HepG2 (cell line): ENCODE results near the gene C3orf22. TPM values are rescaled to one million over a fixed set of nuclear protein-coding genes. Genes with fewer than 3 reads are reported as not detected.
A peak's percentile ranks its signal among the peaks of the same experiment; 100 is the strongest.

Experiments
- ATAC-seq: fragments of 200-7000 bp; cut with Tn5 transposase; 3 replicates; pipeline ENCODE4 v1.9.1; 2020; ENCODE audit warnings: mild to moderate bottlenecking, moderate library complexity
- BruUV-seq: library from RNA; stranded (reverse); fragments of 400-500 nt; replicated peaks from 2 replicates; lab custom pipeline; 2021; lab: Mats Ljungman, UMichigan
- CTCF ChIA-PET: fragments of 300-600 bp; formaldehyde crosslinking; extraction: SDS; loops from one replicate; lab custom pipeline; 2021; ENCODE audit warnings: low total read pairs, inconsistent platforms, low intra/inter-chr PET ratio; lab: Yijun Ruan, JAX
- POLR2A ChIA-PET: fragments of 350-600 bp; sonication (Branson Sonifier 250); formaldehyde crosslinking; loops from one replicate; lab custom pipeline; 2020; ENCODE audit warnings: antibody characterized with exemption, inconsistent platforms; lab: Yijun Ruan, JAX
- DNase-seq: peaks from one replicate; pipeline ENCODE4 v3.0.0-alpha.2; 2015; ENCODE audit warnings: low spot score
- FAIRE-seq: peaks from 3 replicates; lab custom pipeline; 2011; peaks lifted over from hg19 to GRCh38; lab: Jason Lieb, UNC
- H2AFZ ChIP-seq: one replicate; pipeline ENCODE4 v1.6.1; 2011; ENCODE audit warnings: low read length, inconsistent platforms
- H3K27ac ChIP-seq: fragments of 300-600 bp; 3 replicates; pipeline ENCODE4 v1.8.0; 2011; ENCODE audit warnings: mixed run types, mild to moderate bottlenecking, mixed read lengths, low read length, inconsistent platforms; ENCODE audit not compliant: insufficient read depth; ENCODE audit errors: extremely low read length
- H3K27me3 ChIP-seq, 2 experiments: fragments of 200-600 bp in 1 of 2; 2 replicates in 1 of 2; 3 replicates in 1 of 2; pipeline versions ENCODE4 v1.6.0 to v1.8.0; 2011; ENCODE audit warnings: low read length in 2 of 2, mild to moderate bottlenecking in 2 of 2, moderate library complexity in 2 of 2, inconsistent platforms in 1 of 2; ENCODE audit not compliant: insufficient read depth in 2 of 2, control insufficient read depth in 1 of 2
- H3K36me3 ChIP-seq, 2 experiments: fragments of 200-600 bp in 1 of 2; replicated peaks in 1 of 2; 2 replicates in 1 of 2; 3 replicates in 1 of 2; pipeline versions ENCODE4 v1.5.1 to v1.8.0; 2011; ENCODE audit warnings: low read length in 2 of 2, inconsistent platforms in 1 of 2; ENCODE audit not compliant: insufficient read depth in 2 of 2, control insufficient read depth in 1 of 2
- H3K4me1 ChIP-seq: 2 replicates; pipeline ENCODE4 v1.5.1; 2012; ENCODE audit warnings: low read length, inconsistent platforms; ENCODE audit not compliant: insufficient read depth
- H3K4me2 ChIP-seq: 2 replicates; pipeline ENCODE4 v1.6.0; 2011; ENCODE audit warnings: low read depth, low read length, inconsistent platforms
- H3K4me3 ChIP-seq, 3 experiments: fragments of 200-600 bp in 1 of 3; sonication (generic), shearing (Covaris generic) in 1 of 3; replicated peaks in 1 of 3; 2 replicates each; pipeline ENCODE4 v1.5.1; 2011 to 2016; ENCODE audit warnings: low read length in 3 of 3, inconsistent platforms in 2 of 3, low read depth in 2 of 3, mild to moderate bottlenecking in 2 of 3, control low read depth in 1 of 3, mixed read lengths in 1 of 3; ENCODE audit not compliant: insufficient read depth in 1 of 3
- H3K79me2 ChIP-seq: one replicate; pipeline ENCODE4 v1.6.1; 2011; ENCODE audit warnings: low read length, inconsistent platforms; ENCODE audit not compliant: insufficient read depth
- H3K9ac ChIP-seq: 2 replicates; pipeline ENCODE4 v1.6.0; 2011; ENCODE audit warnings: mild to moderate bottlenecking, low read depth, low read length, inconsistent platforms; ENCODE audit not compliant: insufficient read depth
- H3K9me3 ChIP-seq: 2 replicates; pipeline ENCODE4 v1.5.1; 2012; ENCODE audit warnings: mild to moderate bottlenecking, low read length
- H4K20me1 ChIP-seq: 2 replicates; pipeline ENCODE4 v1.6.0; 2011; ENCODE audit warnings: inconsistent platforms, mild to moderate bottlenecking, low read length, moderate library complexity; ENCODE audit not compliant: insufficient read depth
- BCL6 ChIP-seq: IDR thresholded peaks from 2 replicates; pipeline ENCODE4 v1.6.1; 2016; ENCODE audit warnings: missing genetic modification reagents, missing compliant biosample characterization
- CENPX ChIP-seq: sonication (generic); formaldehyde crosslinking; IDR thresholded peaks from 2 replicates; pipeline ENCODE4 v1.9.0; 2021; ENCODE audit warnings: mild to moderate bottlenecking, missing genetic modification reagents, moderate library complexity
- HNRNPLL ChIP-seq: fragments of 200-400 bp; formaldehyde crosslinking; IDR thresholded peaks from 2 replicates; pipeline ENCODE4 v1.6.1; 2017; ENCODE audit warnings: mild to moderate bottlenecking, low read depth, low read length; ENCODE audit not compliant: poor library complexity, severe bottlenecking
- KLF11 ChIP-seq: IDR thresholded peaks from 2 replicates; pipeline ENCODE4 v1.6.1; 2016; ENCODE audit warnings: missing compliant biosample characterization
- MLXIP ChIP-seq: sonication (generic); formaldehyde crosslinking; IDR thresholded peaks from 2 replicates; pipeline ENCODE4 v1.9.0; 2021; ENCODE audit warnings: missing genetic modification reagents, borderline replicate concordance
- MTF2 ChIP-seq: sonication (generic); formaldehyde crosslinking; IDR thresholded peaks from 2 replicates; pipeline ENCODE4 v1.5.0; 2020; ENCODE audit warnings: missing genetic modification reagents, borderline replicate concordance
- PBX3 ChIP-seq: sonication (generic); formaldehyde crosslinking; IDR thresholded peaks from 2 replicates; pipeline ENCODE4 v1.8.1; 2023; ENCODE audit warnings: missing genetic modification reagents, inconsistent platforms, borderline replicate concordance
- TCF7 ChIP-seq: sonication (generic); IDR thresholded peaks from 2 replicates; pipeline ENCODE4 v1.6.1; 2016; ENCODE audit warnings: antibody characterized with exemption, low read depth
- ZNF275 ChIP-seq: sonication (generic); formaldehyde crosslinking; IDR thresholded peaks from 2 replicates; pipeline ENCODE4 v1.8.0; 2022; ENCODE audit warnings: missing genetic modification reagents, mild to moderate bottlenecking, inconsistent platforms, borderline replicate concordance
- ZNF570 ChIP-seq: sonication (generic); formaldehyde crosslinking; IDR thresholded peaks from 2 replicates; pipeline ENCODE4 v1.4.0; 2020; ENCODE audit warnings: mild to moderate bottlenecking, missing genetic modification reagents, borderline replicate concordance
- ZNF580 ChIP-seq: IDR thresholded peaks from 2 replicates; pipeline ENCODE4 v1.6.1; 2016; ENCODE audit warnings: low read depth, borderline replicate concordance
- ZSCAN5A ChIP-seq: sonication (generic); formaldehyde crosslinking; IDR thresholded peaks from 2 replicates; pipeline ENCODE4 v1.8.0; 2022; ENCODE audit warnings: mild to moderate bottlenecking, missing genetic modification reagents, borderline replicate concordance
- WGBS: methylation state at CpG from one replicate; pipeline ENCODE4 v1.1.6; 2017; ENCODE audit warnings: low lambda C conversion rate; 5-methylcytosine and 5-hydroxymethylcytosine counted together
- in situ Hi-C: cut with HindIII; loops from 2 replicates; pipeline ENCODE4 v1.10.0; 2017; ENCODE audit warnings: low pct_unique_long_range_greater_than_20kb; ENCODE audit not compliant: extremely low pct_ligation_motif_present
- intact Hi-C: fragments of 100-400 bp; cut with micrococcal nuclease; formaldehyde crosslinking; loops from one replicate; pipeline ENCODE4 v1.10.0; 2022; ENCODE audit not compliant: unreplicated experiment
- polyA plus RNA-seq, 8 experiments: library from polyadenylated mRNA; depleted of rRNA in 3 of 8; stranded (reverse) in 7 of 8; unstranded in 1 of 8; fragments of >200 nt; fragmentation: Illumina TruSeq in 4 of 8; extraction: Trizol in 4 of 8; gene quantifications; 2 replicates each; pipeline versions ENCODE4 v1.2.1 to v1.2.3, GENCODE V29; 2011 to 2016; ENCODE audit warnings: low read depth in 4 of 8, missing spikeins in 1 of 8, mixed read lengths in 1 of 8; ENCODE audit not compliant: insufficient read depth in 1 of 8
- total RNA-seq, 5 experiments: library from RNA; depleted of rRNA; stranded (reverse); fragments of >200 nt; fragmentation: Illumina TruSeq; extraction: Trizol; gene quantifications; 2 replicates each; pipeline ENCODE4 v1.2.3, GENCODE V29; 2016; ENCODE audit warnings: low read depth in 1 of 5

C3orf22 gene
- total and polyA plus RNA-seq, 2 of the 13 experiments (the other 11 are each of a cell fraction or from before 2014, with no cell fraction given): not detected

- BruUV-seq: no TSS peak
- peaks cover 2% of the 10 kb centered on the region for H3K79me2 ChIP-seq
- peaks cover 74% of the 10 kb centered on the region for H3K4me1 ChIP-seq
- H3K4me2 ChIP-seq: peak overlapping the region; percentile 94
- ChIA-PET CTCF (no interaction called here), POLR2A (interaction anchor here (0.7 to 3.5 kb wide), 10 partner anchors 9 to 923 kb away, joined by 3 to 53 read pairs (median 8); partner anchors contain the start of genes OSBPL11 and ZXDC)
- peak overlapping the region; percentile 76 for H3K27ac ChIP-seq
- intact Hi-C loops (loop anchor here (5.0 kb wide), 1 partner anchor 36 kb away; no protein-coding TSS in a partner anchor), in situ Hi-C loops (no loop called here)
- peak; percentile 9 for ATAC-seq
- peak overlapping the region in 2 of 3 experiments; percentile 17 to 73; a peak in 2 of 6 replicates for H3K4me3 ChIP-seq
- H3K27me3 ChIP-seq: no peaks in the 10 kb centered on the region; a peak in 1 of 5 replicates
- no peak overlapping the region for H2AFZ ChIP-seq
- H3K9ac ChIP-seq: peak overlapping the region; percentile 24; the same call in 1 of the 2 replicates
- H3K9me3 ChIP-seq: no peaks in the 10 kb centered on the region
- peak; percentile 82 for FAIRE-seq
- WGBS: 0% methylated on average over 3 of the region's 4 CpGs
- DNase-seq: peak; percentile 87
- no peaks in the 10 kb centered on the region for H4K20me1 ChIP-seq
- no peaks in the 10 kb centered on the region for H3K36me3 ChIP-seq
- TF ChIP-seq MLXIP (CRISPR knock-in tag) (no peak), ZSCAN5A (CRISPR knock-in tag) (no peak), BCL6 (CRISPR knock-in tag) (peak; percentile 71), PBX3 (no peak), MTF2 (no peak), ZNF580 (no peak), ZNF275 (CRISPR knock-in tag) (peak; percentile 8; the same call in 1 of the 2 replicates), KLF11 (CRISPR knock-in tag) (no peak), CENPX (CRISPR knock-in tag) (no peak), ZNF570 (CRISPR knock-in tag) (no peak), TCF7 (peak; percentile 90), HNRNPLL (no peak)
These were observed 40.0 kb downstream of the C3orf22 start for GRCh38 chr3:126518779-126519177.
